ENCODE results near the gene NAPB. TPM values are rescaled to one million over a fixed set of nuclear protein-coding genes. Genes with fewer than 3 reads are reported as not detected.
A peak's percentile ranks its signal among the peaks of the same experiment; 100 is the strongest.

Gene NAPB
- total RNA-seq, 1 donor from 2014 or later, result 7.5 TPM

DNA sequence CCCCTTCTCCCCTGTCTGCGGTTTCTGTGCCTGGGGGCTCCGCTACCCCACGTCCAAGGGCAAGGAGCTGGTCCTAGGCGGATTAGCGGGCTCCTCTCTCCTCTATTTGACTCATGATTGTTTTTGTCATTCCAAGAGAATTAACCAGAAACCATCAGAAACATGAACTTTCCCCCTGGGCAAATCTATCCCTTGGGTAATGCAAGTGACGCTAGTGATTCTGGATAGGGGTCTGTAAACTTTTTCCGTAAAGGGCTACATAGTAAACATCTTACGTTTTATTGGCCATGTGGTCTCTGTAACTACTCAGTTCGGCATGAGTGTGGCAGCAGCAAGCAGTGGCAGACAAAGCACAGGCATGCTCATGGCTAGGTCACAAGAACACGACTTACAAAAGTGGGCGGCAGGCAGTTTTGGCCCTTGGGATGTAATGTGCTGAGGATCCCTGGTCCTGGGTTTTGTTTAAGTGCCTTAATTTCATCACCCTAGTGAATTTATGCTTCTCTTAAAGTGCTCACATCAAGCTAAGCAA is 30.7 kb upstream of the NAPB start:
- Mint-ChIP-seq H3K27me3 (ENCODE audit: low read depth) (peaks cover 2% of the 10 kb centered on the region), H3K9me3 (ENCODE audit: low read depth) (no peaks in the 10 kb centered on the region), H3K27ac (ENCODE audit: unreplicated experiment) (no peak overlapping the region), H3K4me3 (ENCODE audit: unreplicated experiment) (no peak overlapping the region), H3K36me3 (ENCODE audit: low read depth) (no peaks in the 10 kb centered on the region), H3K4me1 (ENCODE audit: low read depth) (no peaks in the 10 kb centered on the region)
- TF ChIP-seq CTCF (IDR thresholded peaks at IDR 0.05), result no peak
- DNase-seq (ENCODE audit: low spot score), result no peak

DNA sequence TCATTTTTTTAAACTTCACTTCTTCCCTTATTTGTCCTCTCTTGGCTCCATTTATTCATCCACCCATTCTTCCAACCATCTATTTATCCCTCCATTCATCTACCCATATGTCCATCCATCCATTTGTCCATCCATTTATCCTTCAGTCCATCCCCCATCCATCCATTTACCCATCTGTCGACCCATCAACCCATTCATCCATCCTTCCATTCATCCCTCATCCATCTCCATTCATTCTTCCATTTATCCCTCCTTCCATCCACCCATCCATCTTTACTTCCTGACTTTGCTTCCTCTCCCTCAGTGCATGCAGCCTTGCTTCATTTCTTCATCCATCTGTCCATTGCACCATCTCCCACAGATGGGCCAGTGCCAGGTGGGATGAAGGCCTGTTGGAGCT is 29.6 kb upstream of the NAPB start:
- no peak for TF ChIP-seq CTCF (IDR thresholded peaks at IDR 0.05)
- Mint-ChIP-seq H3K27ac (ENCODE audit: unreplicated experiment) (no peak overlapping the region), H3K4me3 (ENCODE audit: unreplicated experiment) (no peak overlapping the region)

DNA sequence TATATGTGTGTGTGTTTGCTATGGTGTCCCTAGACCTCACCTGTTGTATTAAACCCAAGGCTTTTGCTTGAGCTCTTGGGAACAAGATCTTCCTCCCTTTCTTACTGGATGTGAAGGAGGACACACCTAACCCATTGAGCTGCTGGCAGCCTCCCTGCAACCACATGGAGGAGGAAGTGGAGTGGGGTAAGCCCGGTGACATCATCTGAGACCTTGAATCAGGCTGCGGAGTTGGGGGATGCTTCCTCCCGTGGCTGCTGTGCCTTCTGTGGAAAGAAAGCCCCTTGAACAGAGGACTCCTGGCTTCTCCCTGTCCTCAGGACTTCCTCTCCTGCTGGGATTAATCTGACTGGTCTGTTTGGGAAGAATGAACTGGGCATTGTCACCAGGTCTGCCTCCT is 28.1 kb upstream of the NAPB start:
- peaks cover 2% of the 10 kb centered on the region for H3K27me3 Mint-ChIP-seq (ENCODE audit: low read depth)

More for the DNA sequence above, 29.6 kb upstream of the NAPB start:
- Mint-ChIP-seq H3K4me1 (ENCODE audit: low read depth) (peaks cover 7% of the 10 kb centered on the region), H3K27me3 (ENCODE audit: low read depth) (peaks cover 2% of the 10 kb centered on the region), H3K36me3 (ENCODE audit: low read depth) (no peaks in the 10 kb centered on the region), H3K9me3 (ENCODE audit: low read depth) (no peaks in the 10 kb centered on the region)
- no peak for DNase-seq (ENCODE audit: low spot score)

DNA sequence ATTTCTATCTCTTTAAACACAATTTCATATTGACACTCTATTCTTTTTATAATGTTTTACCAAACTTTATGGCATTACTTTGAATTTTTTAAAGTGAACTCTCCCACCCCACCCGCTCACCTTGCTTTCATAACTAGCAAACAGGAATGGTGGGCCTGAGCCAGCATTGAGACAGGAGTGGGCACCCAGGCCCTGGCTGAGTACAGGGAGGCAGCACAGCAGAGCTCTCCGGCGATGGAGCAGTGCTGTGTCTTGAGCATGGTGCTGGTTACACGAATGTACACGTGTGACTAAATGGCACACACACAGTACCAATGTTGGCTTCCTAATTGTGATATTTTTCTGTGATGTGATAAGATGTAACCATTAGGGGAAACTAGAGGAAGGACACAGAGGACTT is 26.9 kb upstream of the NAPB start:
- Mint-ChIP-seq H3K27ac (ENCODE audit: unreplicated experiment) (no peak overlapping the region), H3K4me3 (ENCODE audit: unreplicated experiment) (no peak overlapping the region)

More for the DNA sequence above, 28.1 kb upstream of the NAPB start:
- no peaks in the 10 kb centered on the region for H3K36me3 Mint-ChIP-seq (ENCODE audit: low read depth)
- no peak for TF ChIP-seq CTCF (IDR thresholded peaks at IDR 0.05)
- H3K9me3 Mint-ChIP-seq (ENCODE audit: low read depth), result no peaks in the 10 kb centered on the region
- H3K4me3 Mint-ChIP-seq (ENCODE audit: unreplicated experiment), result no peak overlapping the region
- no peak overlapping the region for H3K27ac Mint-ChIP-seq (ENCODE audit: unreplicated experiment)
- peaks cover 14% of the 10 kb centered on the region for H3K4me1 Mint-ChIP-seq (ENCODE audit: low read depth)
- DNase-seq (ENCODE audit: low spot score), result no peak

GRCh38 chr20:23446505-23446904 is 25.2 kb upstream of the NAPB start:
- peaks cover 2% of the 10 kb centered on the region for H3K27me3 Mint-ChIP-seq (ENCODE audit: low read depth)
- H3K27ac Mint-ChIP-seq (ENCODE audit: unreplicated experiment), result peak overlapping the region; percentile 27
- H3K4me3 Mint-ChIP-seq (ENCODE audit: unreplicated experiment), result no peak overlapping the region
- no peaks in the 10 kb centered on the region for H3K9me3 Mint-ChIP-seq (ENCODE audit: low read depth)
- peaks cover 14% of the 10 kb centered on the region for H3K4me1 Mint-ChIP-seq (ENCODE audit: low read depth)
- no peaks in the 10 kb centered on the region for H3K36me3 Mint-ChIP-seq (ENCODE audit: low read depth)
- peak; percentile 70 for TF ChIP-seq CTCF (IDR thresholded peaks at IDR 0.05)
- DNase-seq (ENCODE audit: low spot score), result no peak

More for the DNA sequence above, 26.9 kb upstream of the NAPB start:
- H3K36me3 Mint-ChIP-seq (ENCODE audit: low read depth), result no peaks in the 10 kb centered on the region
- peaks cover 14% of the 10 kb centered on the region for H3K4me1 Mint-ChIP-seq (ENCODE audit: low read depth)
- H3K9me3 Mint-ChIP-seq (ENCODE audit: low read depth), result no peaks in the 10 kb centered on the region
- H3K27me3 Mint-ChIP-seq (ENCODE audit: low read depth), result peaks cover 2% of the 10 kb centered on the region
- no peak for TF ChIP-seq CTCF (IDR thresholded peaks at IDR 0.05)
- DNase-seq (ENCODE audit: low spot score), result no peak

Data from chondrocyte (in vitro differentiated cells).